ENCODE results near the gene TNNT1.

TNNT1 gene

GRCh38 chr19:55086730-55087541 is 62.1 kb downstream of the TNNT1 start:
- Histone ChIP-seq H3K27me3 (ENCODE audit: control insufficient read depth in 5 of 5, insufficient read depth in 4 of 5, low read length in 5 of 5) (peaks cover 39 to 54% (median 45%) of the 10 kb centered on the region in 5 donors), H3K27ac (ENCODE audit: low read depth, low read length) (no peak overlapping the region), H3K4me1 (ENCODE audit: control insufficient read depth in 5 of 5, insufficient read depth in 5 of 5, low read length in 5 of 5) (peaks cover 0 to 32% (median 24%) of the 10 kb centered on the region in 5 donors), H3K36me3 (ENCODE audit: control insufficient read depth in 5 of 5, insufficient read depth in 5 of 5, low read length in 5 of 5) (peaks cover 0 to 19% (median 17%) of the 10 kb centered on the region in 5 donors), H3K9ac (ENCODE audit: low read length in 5 of 5) (peak overlapping the region in 2 of 5 donors; percentile 41 to 47), H3K4me3 (ENCODE audit: low read depth in 1 of 5, low read length in 5 of 5) (peak overlapping the region; percentile 41 to 66 (median 59)), H3K9me3 (ENCODE audit: control insufficient read depth in 5 of 5, low read length in 5 of 5) (no peaks in the 10 kb centered on the region)

GRCh38 chr19:55085923-55086715 is 62.9 kb downstream of the TNNT1 start:
- peak overlapping the region in 1 of 5 donors; percentile 66 for H3K4me3 ChIP-seq (ENCODE audit: low read depth in 1 of 5, low read length in 5 of 5)
- H3K36me3 ChIP-seq (ENCODE audit: control insufficient read depth in 5 of 5, insufficient read depth in 5 of 5, low read length in 5 of 5): peaks cover 0 to 11% (median 9%) of the 10 kb centered on the region in 5 donors
- no peak overlapping the region for H3K27ac ChIP-seq (ENCODE audit: low read depth, low read length)
- H3K27me3 ChIP-seq (ENCODE audit: control insufficient read depth in 5 of 5, insufficient read depth in 4 of 5, low read length in 5 of 5): peaks cover 47 to 62% (median 50%) of the 10 kb centered on the region in 5 donors
- H3K4me1 ChIP-seq (ENCODE audit: control insufficient read depth in 5 of 5, insufficient read depth in 5 of 5, low read length in 5 of 5): peaks cover 0 to 40% (median 32%) of the 10 kb centered on the region in 5 donors
- H3K9me3 ChIP-seq (ENCODE audit: control insufficient read depth in 5 of 5, low read length in 5 of 5): no peaks in the 10 kb centered on the region
- H3K9ac ChIP-seq (ENCODE audit: low read length in 5 of 5): no peak overlapping the region

- Histone ChIP-seq H3K4me3 (ENCODE audit: low read depth in 1 of 5, low read length in 5 of 5) (no peak overlapping the region), H3K36me3 (ENCODE audit: control insufficient read depth in 5 of 5, insufficient read depth in 5 of 5, low read length in 5 of 5) (peaks cover 0 to under 1% (median 0%) of the 10 kb centered on the region in 5 donors), H3K27ac (ENCODE audit: low read depth, low read length) (no peak overlapping the region), H3K9ac (ENCODE audit: low read length in 5 of 5) (no peak overlapping the region), H3K4me1 (ENCODE audit: control insufficient read depth in 5 of 5, insufficient read depth in 5 of 5, low read length in 5 of 5) (peaks cover 2 to 53% (median 45%) of the 10 kb centered on the region in 5 donors), H3K9me3 (ENCODE audit: control insufficient read depth in 5 of 5, low read length in 5 of 5) (no peaks in the 10 kb centered on the region), H3K27me3 (ENCODE audit: control insufficient read depth in 5 of 5, insufficient read depth in 4 of 5, low read length in 5 of 5) (peaks cover 61 to 79% (median 65%) of the 10 kb centered on the region in 5 donors)
These were observed 64.6 kb downstream of the TNNT1 start for GRCh38 chr19:55084416-55084815.

- Histone ChIP-seq H3K4me1 (ENCODE audit: control insufficient read depth in 5 of 5, insufficient read depth in 5 of 5, low read length in 5 of 5) (peaks cover 2 to 48% (median 42%) of the 10 kb centered on the region in 5 donors), H3K9me3 (ENCODE audit: control insufficient read depth in 5 of 5, low read length in 5 of 5) (no peaks in the 10 kb centered on the region), H3K4me3 (ENCODE audit: low read depth in 1 of 5, low read length in 5 of 5) (no peak overlapping the region), H3K9ac (ENCODE audit: low read length in 5 of 5) (no peak overlapping the region), H3K36me3 (ENCODE audit: control insufficient read depth in 5 of 5, insufficient read depth in 5 of 5, low read length in 5 of 5) (no peaks in the 10 kb centered on the region), H3K27ac (ENCODE audit: low read depth, low read length) (no peak overlapping the region), H3K27me3 (ENCODE audit: control insufficient read depth in 5 of 5, insufficient read depth in 4 of 5, low read length in 5 of 5) (peaks cover 61 to 85% (median 72%) of the 10 kb centered on the region in 5 donors)
These were observed 65.8 kb downstream of the TNNT1 start for GRCh38 chr19:55083004-55083850.
